Upper lobe of left lung (tissue), 4 donors: ENCODE measurements around the gene STMP1.

Experiments
- CTCF ChIP-seq, 6 experiments: fragments of 450-650 bp in 4 of 6; fragments of 200-600 bp in 2 of 6; sonication (generic) in 2 of 6; IDR thresholded peaks; one replicate each; pipeline ENCODE4 v1.5.1; 2016 to 2019; ENCODE audit warnings: antibody characterized with exemption in 6 of 6
- POLR2A ChIP-seq, 4 donors: fragments of 450-650 bp; IDR thresholded peaks; one replicate each; pipeline ENCODE4 v1.5.1; 2016 to 2017; ENCODE audit warnings: antibody characterized with exemption in 4 of 4, mild to moderate bottlenecking in 2 of 4
- POLR2AphosphoS5 ChIP-seq, 2 donors: sonication (generic); formaldehyde crosslinking; IDR thresholded peaks; one replicate each; pipeline ENCODE4 v1.5.1; 2017; ENCODE audit warnings: antibody characterized with exemption in 2 of 2

GRCh38 chr7:135693558-135693957 is 31.2 kb downstream of the STMP1 start:
- TF ChIP-seq CTCF (IDR thresholded peaks at IDR 0.05), result no peak
- TF ChIP-seq POLR2A (IDR thresholded peaks at IDR 0.05), result no peak
- no peak for TF ChIP-seq POLR2AphosphoS5 (IDR thresholded peaks at IDR 0.05)
